PFSK-1 (cell line): ENCODE measurements around the gene OSBPL6.

Source experiments
- TAF1 ChIP-seq: IDR thresholded peaks from 2 replicates; pipeline ENCODE4 v1.6.1; 2012; ENCODE audit warnings: low read length, control low read depth, borderline replicate concordance; ENCODE audit not compliant: insufficient read depth
- TF ChIP-seq, protein P1 (sequence below), 2 experiments: IDR thresholded peaks; 2 replicates each; pipeline versions ENCODE4 v1.6.1 to v1.8.0; 2011 to 2012; ENCODE audit warnings: low read depth in 2 of 2, low read length in 2 of 2, control low read depth in 1 of 2, inconsistent platforms in 1 of 2, mild to moderate bottlenecking in 1 of 2, moderate library complexity in 1 of 2; ENCODE audit not compliant: insufficient read depth in 1 of 2

- TF ChIP-seq, protein P1, sequence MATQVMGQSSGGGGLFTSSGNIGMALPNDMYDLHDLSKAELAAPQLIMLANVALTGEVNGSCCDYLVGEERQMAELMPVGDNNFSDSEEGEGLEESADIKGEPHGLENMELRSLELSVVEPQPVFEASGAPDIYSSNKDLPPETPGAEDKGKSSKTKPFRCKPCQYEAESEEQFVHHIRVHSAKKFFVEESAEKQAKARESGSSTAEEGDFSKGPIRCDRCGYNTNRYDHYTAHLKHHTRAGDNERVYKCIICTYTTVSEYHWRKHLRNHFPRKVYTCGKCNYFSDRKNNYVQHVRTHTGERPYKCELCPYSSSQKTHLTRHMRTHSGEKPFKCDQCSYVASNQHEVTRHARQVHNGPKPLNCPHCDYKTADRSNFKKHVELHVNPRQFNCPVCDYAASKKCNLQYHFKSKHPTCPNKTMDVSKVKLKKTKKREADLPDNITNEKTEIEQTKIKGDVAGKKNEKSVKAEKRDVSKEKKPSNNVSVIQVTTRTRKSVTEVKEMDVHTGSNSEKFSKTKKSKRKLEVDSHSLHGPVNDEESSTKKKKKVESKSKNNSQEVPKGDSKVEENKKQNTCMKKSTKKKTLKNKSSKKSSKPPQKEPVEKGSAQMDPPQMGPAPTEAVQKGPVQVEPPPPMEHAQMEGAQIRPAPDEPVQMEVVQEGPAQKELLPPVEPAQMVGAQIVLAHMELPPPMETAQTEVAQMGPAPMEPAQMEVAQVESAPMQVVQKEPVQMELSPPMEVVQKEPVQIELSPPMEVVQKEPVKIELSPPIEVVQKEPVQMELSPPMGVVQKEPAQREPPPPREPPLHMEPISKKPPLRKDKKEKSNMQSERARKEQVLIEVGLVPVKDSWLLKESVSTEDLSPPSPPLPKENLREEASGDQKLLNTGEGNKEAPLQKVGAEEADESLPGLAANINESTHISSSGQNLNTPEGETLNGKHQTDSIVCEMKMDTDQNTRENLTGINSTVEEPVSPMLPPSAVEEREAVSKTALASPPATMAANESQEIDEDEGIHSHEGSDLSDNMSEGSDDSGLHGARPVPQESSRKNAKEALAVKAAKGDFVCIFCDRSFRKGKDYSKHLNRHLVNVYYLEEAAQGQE (IDR thresholded peaks at IDR 0.05; ENCODE audit: insufficient read depth in 1 of 2, low read depth in 2 of 2, low read length in 2 of 2) = no peak
- TF ChIP-seq TAF1 = no peak
These were observed 35.6 kb downstream of the OSBPL6 start for GRCh38 chr2:178229927-178230326.
